ENCODE measurements around the gene TLL1.

The TLL1 gene

DNA sequence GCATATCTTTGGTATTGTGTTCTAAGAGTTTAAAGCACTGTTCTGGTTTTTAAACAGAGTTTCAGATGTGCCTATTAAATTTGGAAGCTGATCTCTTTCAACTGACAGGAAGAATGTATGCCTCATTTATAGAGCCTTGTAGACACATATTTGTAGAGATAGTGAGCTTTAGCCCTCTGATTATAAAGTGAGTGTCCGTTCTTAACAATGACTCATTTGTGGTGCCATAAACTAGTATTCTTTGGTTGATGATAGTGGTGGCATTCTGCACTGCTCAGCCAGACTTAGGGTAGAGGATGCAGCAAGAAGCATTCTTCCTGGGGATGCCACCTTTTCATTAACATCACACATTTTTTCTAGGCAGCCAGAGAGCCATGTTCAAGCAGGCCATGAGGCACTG, 121.7 kb downstream of the TLL1 start:
- Mint-ChIP-seq H3K4me3 (no peak overlapping the region), H3K27ac (ENCODE audit: low read depth) (no peak overlapping the region), H3K27me3 (no peaks in the 10 kb centered on the region), H3K4me1 (no peaks in the 10 kb centered on the region), H3K36me3 (ENCODE audit: insufficient read depth) (no peaks in the 10 kb centered on the region), H3K9me3 (peaks cover 5% of the 10 kb centered on the region)
- ATAC-seq (replicated peaks; ENCODE audit: extremely low read depth, poor library complexity, severe bottlenecking) (no peak), DNase-seq (ENCODE audit: low spot score in 2 of 2) (no peak)

DNA sequence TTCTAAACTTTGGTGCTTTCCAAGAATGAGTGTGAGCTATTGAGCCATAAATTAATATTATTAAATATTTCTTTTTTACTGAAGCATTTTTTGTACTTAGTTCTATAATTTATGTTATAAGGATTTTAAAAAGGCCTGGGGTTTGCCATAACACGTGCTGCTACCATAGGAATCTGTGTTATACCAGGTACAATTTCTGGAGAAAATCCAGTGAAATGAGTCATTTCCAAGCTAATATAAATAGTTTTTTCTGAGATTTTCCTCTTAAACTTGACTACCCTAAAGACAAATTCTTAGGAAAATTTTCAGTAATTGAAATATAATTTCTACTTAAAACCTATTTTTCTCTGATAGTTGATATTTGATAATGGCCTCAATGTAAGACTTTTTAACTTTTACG, 130.8 kb downstream of the TLL1 start:
- no peak for DNase-seq (ENCODE audit: low spot score in 2 of 2)
- no peak overlapping the region for H3K27ac Mint-ChIP-seq (ENCODE audit: low read depth)
- H3K36me3 Mint-ChIP-seq (ENCODE audit: insufficient read depth): no peaks in the 10 kb centered on the region
- H3K9me3 Mint-ChIP-seq: peaks cover 5% of the 10 kb centered on the region
- H3K27me3 Mint-ChIP-seq: no peaks in the 10 kb centered on the region
- H3K4me3 Mint-ChIP-seq: no peak overlapping the region
- no peaks in the 10 kb centered on the region for H3K4me1 Mint-ChIP-seq
- ATAC-seq (replicated peaks; ENCODE audit: extremely low read depth, poor library complexity, severe bottlenecking): no peak

DNA sequence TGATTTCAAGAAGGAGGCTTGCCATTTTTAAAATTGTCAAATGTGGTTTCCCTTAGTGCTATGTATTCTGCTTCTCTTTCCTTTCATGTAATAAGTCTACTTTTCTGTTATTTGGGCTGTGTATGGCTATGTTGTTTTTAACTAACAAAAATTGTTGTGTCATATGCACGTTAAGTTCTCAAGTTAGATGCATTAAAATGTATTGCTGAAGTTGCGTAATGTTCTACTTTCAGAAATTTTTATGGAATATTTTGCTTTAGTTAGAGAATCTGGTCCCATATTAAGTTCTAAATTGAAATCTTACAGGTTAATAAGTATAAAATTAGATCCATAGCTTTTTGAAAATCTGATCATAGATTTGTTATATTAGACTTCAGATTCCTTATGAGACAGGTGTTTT, 133.2 kb downstream of the TLL1 start:
- Mint-ChIP-seq H3K4me3 (no peak overlapping the region), H3K4me1 (no peaks in the 10 kb centered on the region), H3K27ac (ENCODE audit: low read depth) (no peak overlapping the region), H3K36me3 (ENCODE audit: insufficient read depth) (no peaks in the 10 kb centered on the region), H3K27me3 (no peaks in the 10 kb centered on the region), H3K9me3 (peaks cover 5% of the 10 kb centered on the region)
- DNase-seq (ENCODE audit: low spot score in 2 of 2) (no peak), ATAC-seq (replicated peaks; ENCODE audit: extremely low read depth, poor library complexity, severe bottlenecking) (no peak)

DNA sequence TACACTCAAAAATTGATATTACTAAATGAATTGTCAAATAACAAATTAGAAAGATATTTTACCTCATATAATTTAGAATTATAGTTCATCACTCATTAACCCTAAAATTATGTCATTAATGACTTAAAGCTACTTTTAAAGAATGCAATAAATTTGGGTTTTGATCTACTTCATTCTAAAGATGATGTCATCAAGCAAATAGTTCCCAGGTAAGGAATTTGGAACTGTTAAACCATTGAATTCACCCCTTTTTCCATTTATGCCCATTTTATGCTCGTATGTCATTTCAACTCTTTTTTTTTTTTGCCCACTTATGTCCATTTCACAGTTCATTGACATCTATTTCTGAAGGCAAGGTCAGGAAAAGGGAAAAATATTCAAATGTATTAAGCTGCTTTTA, 135.5 kb downstream of the TLL1 start:
- Mint-ChIP-seq H3K27ac (ENCODE audit: low read depth) (no peak overlapping the region), H3K27me3 (no peaks in the 10 kb centered on the region), H3K4me3 (no peak overlapping the region), H3K36me3 (ENCODE audit: insufficient read depth) (no peaks in the 10 kb centered on the region), H3K9me3 (peaks cover 5% of the 10 kb centered on the region), H3K4me1 (no peaks in the 10 kb centered on the region)
- ATAC-seq (replicated peaks; ENCODE audit: extremely low read depth, poor library complexity, severe bottlenecking) (no peak), DNase-seq (ENCODE audit: low spot score in 2 of 2) (no peak)

DNA sequence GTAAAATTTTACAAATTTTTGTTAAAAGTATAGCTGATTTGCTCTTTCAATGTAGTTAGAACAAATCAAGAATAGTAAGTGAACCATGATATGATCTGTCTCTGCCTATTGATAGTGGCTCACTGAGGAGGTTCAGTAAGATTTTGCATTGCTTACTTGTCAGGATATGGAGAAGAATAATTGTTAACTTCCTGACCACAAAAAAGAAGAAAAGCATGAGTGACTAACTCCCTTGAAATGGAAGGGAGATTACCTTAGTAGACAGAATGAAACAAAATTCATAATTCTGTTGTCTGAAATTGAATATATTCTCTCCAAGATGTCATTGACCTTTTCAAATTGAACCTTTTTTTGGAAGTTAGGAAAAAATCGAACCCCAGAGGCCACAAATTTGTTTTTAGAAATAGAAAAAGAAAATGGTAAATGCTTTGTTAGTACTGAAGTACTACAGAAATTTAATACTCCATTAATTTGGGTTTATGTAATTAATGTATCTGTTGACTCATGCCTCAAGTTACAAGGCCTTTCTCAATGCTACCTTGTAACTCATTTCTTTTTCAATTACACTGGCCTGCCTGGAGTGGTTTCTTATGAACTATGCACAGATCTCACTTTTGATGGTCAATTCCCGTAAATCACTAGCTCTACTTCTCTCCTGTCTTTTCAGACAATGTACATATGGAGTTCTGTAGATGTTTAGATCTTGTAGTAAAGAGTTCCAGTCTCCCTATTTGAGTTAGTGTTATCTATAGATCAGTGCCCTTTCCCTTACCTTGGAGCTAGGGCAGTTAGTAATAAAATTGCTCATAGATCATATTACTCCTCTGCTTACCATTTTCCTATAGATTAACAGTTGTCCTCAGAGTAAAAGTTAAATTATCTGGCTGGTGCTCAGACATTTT, 139.3 kb downstream of the TLL1 start:
- H3K36me3 Mint-ChIP-seq (ENCODE audit: insufficient read depth): no peaks in the 10 kb centered on the region
- peaks cover under 1% of the 10 kb centered on the region for H3K9me3 Mint-ChIP-seq
- DNase-seq (ENCODE audit: low spot score in 2 of 2) (no peak), ATAC-seq (replicated peaks; ENCODE audit: extremely low read depth, poor library complexity, severe bottlenecking) (no peak)
- no peaks in the 10 kb centered on the region for H3K27me3 Mint-ChIP-seq
- H3K4me1 Mint-ChIP-seq: no peaks in the 10 kb centered on the region
- no peak overlapping the region for H3K4me3 Mint-ChIP-seq
- no peak overlapping the region for H3K27ac Mint-ChIP-seq (ENCODE audit: low read depth)

DNA sequence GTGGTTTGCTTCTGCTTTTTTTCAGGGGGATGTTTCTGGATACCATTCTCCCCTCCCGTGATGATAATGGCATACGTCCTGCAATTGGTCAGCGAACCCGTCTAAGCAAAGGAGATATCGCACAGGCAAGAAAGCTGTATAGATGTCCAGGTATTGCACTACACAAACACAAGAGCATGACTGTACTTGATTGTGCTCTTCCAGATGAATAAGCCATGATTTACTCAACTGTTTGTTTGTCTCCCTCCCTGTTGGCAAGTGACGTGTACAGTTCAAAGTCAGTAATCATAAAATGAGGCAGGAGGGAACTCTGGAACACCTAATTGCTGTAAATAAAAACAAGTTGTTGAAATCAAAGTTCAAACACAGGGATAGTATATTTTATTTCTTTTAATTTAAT, 141.4 kb downstream of the TLL1 start:
- Mint-ChIP-seq H3K9me3 (peaks cover 6% of the 10 kb centered on the region), H3K4me1 (no peaks in the 10 kb centered on the region), H3K4me3 (no peak overlapping the region), H3K27me3 (no peaks in the 10 kb centered on the region), H3K27ac (ENCODE audit: low read depth) (no peak overlapping the region), H3K36me3 (ENCODE audit: insufficient read depth) (no peaks in the 10 kb centered on the region)
- DNase-seq (ENCODE audit: low spot score in 2 of 2): no peak
- no peak for ATAC-seq (replicated peaks; ENCODE audit: extremely low read depth, poor library complexity, severe bottlenecking)

DNA sequence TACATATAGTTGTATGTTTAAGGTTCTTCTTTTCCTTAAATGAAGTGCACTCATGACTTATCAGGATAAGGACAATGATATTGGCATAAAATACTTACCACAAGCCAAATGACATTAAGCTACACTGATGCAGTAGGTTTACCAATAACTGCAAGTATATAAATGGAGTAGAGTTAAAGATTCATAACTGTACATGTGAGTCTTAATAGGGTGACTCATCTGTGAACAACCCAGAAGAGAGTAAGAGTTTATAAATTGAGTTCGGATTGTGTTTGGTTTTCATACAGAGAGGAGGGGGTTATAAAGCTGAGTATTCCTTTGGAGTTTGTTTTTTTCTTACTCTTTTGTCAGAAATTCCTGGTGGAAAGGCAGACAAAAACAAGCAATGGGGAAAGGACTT, 144.8 kb downstream of the TLL1 start:
- DNase-seq (ENCODE audit: low spot score in 2 of 2) (no peak), ATAC-seq (replicated peaks; ENCODE audit: extremely low read depth, poor library complexity, severe bottlenecking) (no peak)
- Mint-ChIP-seq H3K27me3 (no peaks in the 10 kb centered on the region), H3K36me3 (ENCODE audit: insufficient read depth) (no peaks in the 10 kb centered on the region), H3K9me3 (peaks cover 6% of the 10 kb centered on the region), H3K27ac (ENCODE audit: low read depth) (no peak overlapping the region), H3K4me1 (no peaks in the 10 kb centered on the region), H3K4me3 (no peak overlapping the region)

DNA sequence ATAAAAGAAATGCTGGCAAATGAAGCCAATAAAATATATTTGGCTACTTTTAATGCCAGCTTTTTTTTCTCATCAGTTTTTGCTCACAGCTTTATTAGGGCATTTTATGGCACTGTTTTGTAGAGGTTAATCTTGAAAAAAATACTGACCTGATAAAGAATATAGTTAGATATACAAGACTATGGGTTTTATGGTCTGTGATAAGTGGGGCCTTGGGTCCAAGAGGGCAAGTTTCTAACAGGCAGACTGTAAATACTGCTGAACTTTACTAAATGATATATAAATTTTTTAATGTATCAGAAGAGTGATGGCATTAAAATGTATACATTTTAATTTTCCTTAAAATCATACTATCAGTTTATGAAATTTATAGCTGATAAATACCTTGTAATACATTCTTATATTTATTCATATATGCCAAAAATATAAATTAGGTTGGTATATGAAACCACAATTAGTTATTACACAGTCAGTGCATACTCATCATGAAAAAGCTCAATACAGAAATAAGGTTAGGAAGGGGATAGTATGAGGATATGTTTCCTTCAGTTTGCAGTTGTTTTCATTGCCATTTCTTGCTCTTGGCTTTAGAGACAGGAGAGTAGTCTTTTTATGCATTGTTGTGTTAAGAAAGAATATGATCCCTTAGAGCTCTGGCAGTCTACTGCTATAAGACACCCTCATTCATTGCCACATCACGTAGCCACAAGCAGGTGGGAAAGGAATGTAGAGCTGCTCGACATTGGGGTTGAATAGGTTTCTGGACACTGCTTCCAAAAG, 146.6 kb downstream of the TLL1 start:
- no peak overlapping the region for H3K27ac Mint-ChIP-seq (ENCODE audit: low read depth)

DNA sequence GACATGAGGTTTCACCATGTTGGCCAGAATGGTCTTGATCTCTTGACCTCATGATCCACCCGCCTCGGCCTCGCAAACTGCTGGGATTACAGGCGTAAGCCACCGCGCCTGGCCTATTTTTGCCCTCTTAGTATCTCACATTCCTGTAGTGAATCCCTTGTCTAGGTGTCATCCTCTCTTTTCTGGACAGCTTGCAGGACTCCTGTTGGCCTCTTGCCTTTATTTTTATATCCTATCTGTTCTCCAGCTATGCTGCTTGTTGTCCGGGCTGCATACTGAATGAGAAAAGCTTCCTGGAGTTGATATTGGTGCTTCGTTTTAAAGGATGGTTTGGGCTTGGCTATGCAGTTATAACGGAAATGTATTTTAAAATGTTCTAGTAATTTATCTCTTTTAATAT, 148.6 kb downstream of the TLL1 start:
- no peaks in the 10 kb centered on the region for H3K36me3 Mint-ChIP-seq (ENCODE audit: insufficient read depth)
- H3K27ac Mint-ChIP-seq (ENCODE audit: low read depth): no peak overlapping the region
- no peaks in the 10 kb centered on the region for H3K4me1 Mint-ChIP-seq
- H3K4me3 Mint-ChIP-seq: no peak overlapping the region
- no peak for ATAC-seq (replicated peaks; ENCODE audit: extremely low read depth, poor library complexity, severe bottlenecking)
- H3K27me3 Mint-ChIP-seq: no peaks in the 10 kb centered on the region
- DNase-seq (ENCODE audit: low spot score in 2 of 2): no peak
- peaks cover 6% of the 10 kb centered on the region for H3K9me3 Mint-ChIP-seq

More for the DNA sequence above, 146.6 kb downstream of the TLL1 start:
- peaks cover 6% of the 10 kb centered on the region for H3K9me3 Mint-ChIP-seq
- no peaks in the 10 kb centered on the region for H3K27me3 Mint-ChIP-seq
- H3K4me3 Mint-ChIP-seq: no peak overlapping the region
- H3K36me3 Mint-ChIP-seq (ENCODE audit: insufficient read depth): no peaks in the 10 kb centered on the region
- no peak for DNase-seq (ENCODE audit: low spot score in 2 of 2)
- H3K4me1 Mint-ChIP-seq: no peaks in the 10 kb centered on the region
- ATAC-seq (replicated peaks; ENCODE audit: extremely low read depth, poor library complexity, severe bottlenecking): no peak

DNA sequence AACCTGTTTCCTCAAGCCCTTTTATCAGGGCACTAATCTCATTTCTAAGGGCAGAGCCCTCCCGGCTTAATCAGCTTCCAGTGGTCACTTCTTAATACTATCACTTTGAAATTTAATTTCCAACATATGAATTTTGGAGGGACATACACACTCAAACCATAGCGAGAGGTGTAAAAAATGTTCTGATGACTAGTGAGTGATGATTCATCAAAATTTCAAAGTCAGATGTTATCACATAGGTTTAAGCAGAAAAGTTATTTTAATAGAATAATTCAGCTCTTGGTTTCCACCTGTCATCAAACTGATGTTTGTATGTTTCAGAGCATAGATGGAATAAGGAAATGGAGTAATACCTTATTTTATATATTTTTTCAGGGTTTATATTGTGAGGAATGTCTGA, 161.9 kb downstream of the TLL1 start:
- no peaks in the 10 kb centered on the region for H3K27me3 Mint-ChIP-seq
- DNase-seq (ENCODE audit: low spot score in 2 of 2) (no peak), ATAC-seq (replicated peaks; ENCODE audit: extremely low read depth, poor library complexity, severe bottlenecking) (no peak)
- H3K9me3 Mint-ChIP-seq: no peaks in the 10 kb centered on the region
- H3K27ac Mint-ChIP-seq (ENCODE audit: low read depth): no peak overlapping the region
- H3K36me3 Mint-ChIP-seq (ENCODE audit: insufficient read depth): peaks cover 2% of the 10 kb centered on the region
- H3K4me1 Mint-ChIP-seq: no peaks in the 10 kb centered on the region
- no peak overlapping the region for H3K4me3 Mint-ChIP-seq

DNA sequence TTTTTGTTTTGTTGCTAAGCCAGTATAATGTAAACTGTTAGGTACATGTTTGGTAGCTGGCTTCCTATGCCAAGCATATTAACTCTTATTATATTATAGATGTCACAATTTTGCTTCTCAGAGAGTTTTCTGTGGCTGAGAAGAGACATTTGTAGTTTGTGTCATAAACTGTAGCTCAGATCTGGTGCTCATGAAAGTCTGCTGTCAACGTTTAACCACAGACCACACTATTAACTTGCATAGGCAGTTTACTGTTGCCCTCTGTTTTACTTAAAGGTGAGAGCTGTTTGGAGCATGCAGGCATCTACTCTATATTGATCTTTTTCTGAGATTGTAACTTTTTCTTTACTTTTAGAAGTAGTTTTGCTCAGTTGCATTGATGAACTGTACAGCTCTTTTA, 166.8 kb downstream of the TLL1 start:
- Mint-ChIP-seq H3K27me3 (no peaks in the 10 kb centered on the region), H3K27ac (ENCODE audit: low read depth) (no peak overlapping the region), H3K9me3 (no peaks in the 10 kb centered on the region), H3K4me3 (no peak overlapping the region), H3K36me3 (ENCODE audit: insufficient read depth) (no peaks in the 10 kb centered on the region), H3K4me1 (no peaks in the 10 kb centered on the region)
- ATAC-seq (replicated peaks; ENCODE audit: extremely low read depth, poor library complexity, severe bottlenecking) (no peak), DNase-seq (ENCODE audit: low spot score in 2 of 2) (no peak)

DNA sequence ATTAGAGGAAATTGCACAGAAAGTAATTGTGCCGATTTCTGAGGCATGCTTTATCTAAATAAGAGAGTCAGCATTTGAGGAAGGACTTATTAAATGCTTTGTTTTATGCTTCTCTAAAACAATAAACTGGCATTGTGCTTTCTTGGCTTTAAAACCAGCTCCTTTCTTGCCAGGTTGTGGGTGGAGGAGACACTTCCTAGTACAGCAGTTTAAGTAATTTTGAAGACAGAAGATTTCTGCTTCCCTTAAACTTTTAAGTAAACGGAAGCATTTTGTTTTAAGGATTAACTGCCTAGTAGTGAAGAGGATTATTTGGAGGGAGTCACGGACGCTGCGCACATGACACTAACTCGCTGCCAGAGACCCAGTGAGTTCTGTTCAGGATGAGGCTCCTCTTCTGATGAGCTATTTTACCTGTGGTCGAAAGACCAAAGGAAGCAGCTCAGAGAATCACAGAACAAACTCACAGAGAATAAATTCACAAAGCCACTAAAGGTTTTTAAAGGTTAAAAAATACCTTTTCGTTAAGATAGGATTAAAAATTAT, 169.5 kb downstream of the TLL1 start:
- Mint-ChIP-seq H3K36me3 (ENCODE audit: insufficient read depth) (no peaks in the 10 kb centered on the region), H3K27ac (ENCODE audit: low read depth) (no peak overlapping the region)

DNA sequence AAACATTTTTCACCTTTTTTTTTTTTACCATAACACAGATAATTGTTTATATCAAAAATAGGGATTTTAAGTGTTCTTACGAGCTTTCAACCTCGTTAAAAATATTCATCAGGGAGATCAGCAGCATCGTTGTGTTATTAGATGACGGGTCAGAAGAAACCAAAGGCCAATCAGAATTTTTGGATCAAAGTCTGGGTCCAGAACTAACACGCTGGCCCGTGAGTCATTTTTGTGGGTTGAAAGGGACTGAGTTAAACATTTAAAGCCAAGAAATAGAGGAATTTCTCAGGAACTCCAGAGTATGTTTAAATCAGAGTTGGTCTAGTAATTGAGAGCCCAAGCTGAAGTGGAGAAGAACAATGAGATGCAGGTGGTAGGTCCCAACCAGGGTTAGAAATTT, 170.8 kb downstream of the TLL1 start:
- no peaks in the 10 kb centered on the region for H3K4me1 Mint-ChIP-seq
- no peak overlapping the region for H3K4me3 Mint-ChIP-seq
- DNase-seq (ENCODE audit: low spot score in 2 of 2) (no peak), ATAC-seq (replicated peaks; ENCODE audit: extremely low read depth, poor library complexity, severe bottlenecking) (no peak)
- H3K9me3 Mint-ChIP-seq: no peaks in the 10 kb centered on the region
- H3K36me3 Mint-ChIP-seq (ENCODE audit: insufficient read depth): no peaks in the 10 kb centered on the region
- H3K27me3 Mint-ChIP-seq: no peaks in the 10 kb centered on the region
- no peak overlapping the region for H3K27ac Mint-ChIP-seq (ENCODE audit: low read depth)

More for the DNA sequence above, 169.5 kb downstream of the TLL1 start:
- ATAC-seq (replicated peaks; ENCODE audit: extremely low read depth, poor library complexity, severe bottlenecking) (no peak), DNase-seq (ENCODE audit: low spot score in 2 of 2) (no peak)
- no peaks in the 10 kb centered on the region for H3K27me3 Mint-ChIP-seq
- H3K9me3 Mint-ChIP-seq: no peaks in the 10 kb centered on the region
- H3K4me3 Mint-ChIP-seq: no peak overlapping the region
- no peaks in the 10 kb centered on the region for H3K4me1 Mint-ChIP-seq

All from central memory CD8-positive, alpha-beta T cell (primary cell).